Transverse colon (tissue), 4 donors: Measurements from ENCODE around the gene SSB. TPM values are rescaled to one million over a fixed set of nuclear protein-coding genes. Genes with fewer than 3 reads are reported as not detected.

Source experiments
- DNase-seq: peaks from one replicate; pipeline ENCODE4 v3.0.0-alpha.2; 2019
- H3K27ac ChIP-seq, 4 donors: fragments of 200-600 bp; sonication (generic); 2 replicates each; pipeline ENCODE4 v1.5.1; 2016 to 2018; ENCODE audit warnings: inconsistent platforms in 4 of 4
- H3K27me3 ChIP-seq: fragments of 200-600 bp; sonication (generic); 2 replicates; pipeline ENCODE4 v1.5.1; 2017; ENCODE audit warnings: inconsistent platforms
- H3K36me3 ChIP-seq, 4 donors: fragments of 200-600 bp; sonication (generic); 2 replicates each; pipeline ENCODE4 v1.5.1; 2017 to 2019; ENCODE audit warnings: inconsistent platforms in 4 of 4
- H3K4me1 ChIP-seq, 4 donors: fragments of 200-600 bp; sonication (generic); 2 replicates each; pipeline ENCODE4 v1.5.1; 2017 to 2020; ENCODE audit warnings: inconsistent platforms in 4 of 4
- H3K4me3 ChIP-seq, 4 donors: fragments of 200-600 bp; sonication (generic); 1 replicate in 1 of 4; 2 replicates in 3 of 4; pipeline versions ENCODE4 v1.5.1 to v1.6.1; 2017 to 2019; ENCODE audit warnings: inconsistent platforms in 4 of 4
- H3K9me3 ChIP-seq, 2 donors: fragments of 200-600 bp; sonication (generic); 2 replicates each; pipeline ENCODE4 v1.5.1; 2017 to 2019; ENCODE audit warnings: inconsistent platforms in 2 of 2
- CTCF ChIP-seq, 5 experiments: fragments of 200-600 bp in 3 of 5; fragments of 450-650 bp in 2 of 5; sonication (generic) in 3 of 5; IDR thresholded peaks; 1 replicate in 2 of 5; 2 replicates in 3 of 5; pipeline ENCODE4 v1.5.1; 2016 to 2017; ENCODE audit warnings: antibody characterized with exemption in 5 of 5, inconsistent platforms in 3 of 5, mild to moderate bottlenecking in 2 of 5, moderate library complexity in 1 of 5
- EP300 ChIP-seq: sonication (generic); formaldehyde crosslinking; IDR thresholded peaks from one replicate; pipeline ENCODE4 v1.6.1; 2017; ENCODE audit warnings: antibody characterized with exemption, low read depth
- POLR2A ChIP-seq: fragments of 450-650 bp; IDR thresholded peaks from one replicate; pipeline ENCODE4 v1.6.1; 2016; ENCODE audit warnings: antibody characterized with exemption, mild to moderate bottlenecking, moderate library complexity
- POLR2AphosphoS5 ChIP-seq, 3 donors: sonication (generic); formaldehyde crosslinking; IDR thresholded peaks; one replicate each; pipeline ENCODE4 v1.6.1; 2016; ENCODE audit warnings: antibody characterized with exemption in 3 of 3
- WGBS, 2 donors: methylation state at CpG; one replicate each; pipeline ENCODE4 v1.1.5; 2018; ENCODE audit warnings: low coverage in 1 of 2; 5-methylcytosine and 5-hydroxymethylcytosine counted together
- in situ Hi-C, 4 donors: fragments of 200-750 bp; cut with MboI; loops; one replicate each; pipeline versions ENCODE4 v1.15.0 to v1.15.1; 2017; ENCODE audit warnings: low sequenced_read_pairs in 3 of 4, low pct_ligation_motif_present in 1 of 4, low pct_unique_long_range_greater_than_20kb in 1 of 4
- intact Hi-C: fragments of 100-400 bp; cut with DNase I; formaldehyde crosslinking; loops from one replicate; pipeline ENCODE4 v1.15.1; 2023; ENCODE audit warnings: low total_unique reads
- total RNA-seq, 4 donors: library from RNA; depleted of rRNA; stranded (reverse); fragments of >200 nt; gene quantifications; one replicate each; pipeline ENCODE4 v1.1.0, GENCODE V29; 2016

SSB gene
- total RNA-seq, 4 donors from 2014 or later: 28.3 to 55.3 (median 30.3) TPM

- no peak for DNase-seq
- no peak overlapping the region for H3K4me3 ChIP-seq
- 74 to 100% methylated on average over 1 to 6 of the region's 6 CpGs for WGBS, 2 donors
- peaks cover 0 to 15% (median 10%) of the 10 kb centered on the region in 4 donors for H3K4me1 ChIP-seq
- no peak for TF ChIP-seq POLR2AphosphoS5 (IDR thresholded peaks at IDR 0.05)
- no peak for TF ChIP-seq EP300
- no peak for TF ChIP-seq CTCF (IDR thresholded peaks at IDR 0.05)
- TF ChIP-seq POLR2A: no peak
- H3K9me3 ChIP-seq: no peaks in the 10 kb centered on the region
- no peaks in the 10 kb centered on the region for H3K27me3 ChIP-seq
- H3K27ac ChIP-seq: no peak overlapping the region
- intact Hi-C loops (no loop called here), in situ Hi-C loops (no loop called here)
- no peaks in the 10 kb centered on the region for H3K36me3 ChIP-seq
These were observed 2.2 kb upstream of the SSB start for GRCh38 chr2:169796441-169796840.

- no peak for DNase-seq
- intact Hi-C loops (no loop called here), in situ Hi-C loops (no loop called here)
- Histone ChIP-seq H3K27me3 (no peaks in the 10 kb centered on the region), H3K4me1 (peaks cover 0 to 20% (median 10%) of the 10 kb centered on the region in 4 donors), H3K9me3 (no peaks in the 10 kb centered on the region), H3K36me3 (peaks cover 0 to 7% (median 0%) of the 10 kb centered on the region in 4 donors), H3K27ac (no peak overlapping the region), H3K4me3 (no peak overlapping the region)
- WGBS, 2 donors: 90 to 100% methylated on average over 2 to 5 of the region's 5 CpGs
- TF ChIP-seq POLR2A: no peak
- no peak for TF ChIP-seq EP300
- TF ChIP-seq POLR2AphosphoS5 (IDR thresholded peaks at IDR 0.05): no peak
These were observed 1.1 kb upstream of the SSB start for GRCh38 chr2:169797601-169798000.

- in situ Hi-C loops (no loop called here), intact Hi-C loops (no loop called here)
- Histone ChIP-seq H3K27ac (peak overlapping the region; percentile 81 to 94 (median 92)), H3K36me3 (peaks cover 0 to 7% (median 0%) of the 10 kb centered on the region in 4 donors), H3K9me3 (no peaks in the 10 kb centered on the region), H3K4me1 (peaks cover 0 to 25% (median 10%) of the 10 kb centered on the region in 4 donors), H3K27me3 (no peaks in the 10 kb centered on the region), H3K4me3 (peak overlapping the region; percentile 64 to 88 (median 88))
- TF ChIP-seq POLR2AphosphoS5 (IDR thresholded peaks at IDR 0.05) (no peak), EP300 (no peak), CTCF (IDR thresholded peaks at IDR 0.05) (no peak), POLR2A (no peak)
- 4 to 6% methylated on average over 3 to 4 of the region's 4 CpGs for WGBS, 2 donors
- no peak for DNase-seq
These were observed 314 bp upstream of the SSB start for GRCh38 chr2:169798397-169798717.

GRCh38 chr2:169803480-169803879, 4.8 kb downstream of the SSB start:
- DNase-seq: no peak
- H3K27me3 ChIP-seq: no peaks in the 10 kb centered on the region
- intact Hi-C loops (no loop called here), in situ Hi-C loops (no loop called here)
- TF ChIP-seq CTCF (IDR thresholded peaks at IDR 0.05) (no peak), EP300 (no peak), POLR2AphosphoS5 (IDR thresholded peaks at IDR 0.05) (no peak), POLR2A (no peak)
- 95% methylated on average over 9 of the region's 9 CpGs; no CpG with 5 or more reads in 1 of the 2 donors for WGBS, 2 donors
- H3K27ac ChIP-seq: no peak overlapping the region
- H3K36me3 ChIP-seq: peaks cover 0 to 46% (median 17%) of the 10 kb centered on the region in 4 donors
- no peak overlapping the region for H3K4me3 ChIP-seq
- H3K4me1 ChIP-seq: peaks cover 0 to 35% (median 8%) of the 10 kb centered on the region in 4 donors
- no peaks in the 10 kb centered on the region for H3K9me3 ChIP-seq

GRCh38 chr2:169806586-169806985, 7.9 kb downstream of the SSB start:
- Histone ChIP-seq H3K27ac (no peak overlapping the region), H3K36me3 (peaks cover 0 to 76% (median 32%) of the 10 kb centered on the region in 4 donors), H3K4me3 (no peak overlapping the region), H3K9me3 (no peaks in the 10 kb centered on the region), H3K27me3 (no peaks in the 10 kb centered on the region), H3K4me1 (peaks cover 0 to 19% (median 0%) of the 10 kb centered on the region in 4 donors)
- intact Hi-C loops: no loop called here
- TF ChIP-seq CTCF (IDR thresholded peaks at IDR 0.05): no peak
- no peak for TF ChIP-seq EP300
- TF ChIP-seq POLR2A: no peak
- TF ChIP-seq POLR2AphosphoS5 (IDR thresholded peaks at IDR 0.05): no peak
- in situ Hi-C loops: no loop called here
- no peak for DNase-seq
